H1 (cell line): ENCODE data around the gene CHCHD6. TPM values are rescaled to one million over a fixed set of nuclear protein-coding genes. Genes with fewer than 3 reads are reported as not detected.

Source experiments
- CTCF ChIA-PET: fragments of 300-600 bp; sonication (Branson Sonifier 250); formaldehyde crosslinking; loops from one replicate; lab custom pipeline; 2021; ENCODE audit not compliant: partially characterized antibody; lab: Charles Lee
- POLR2A ChIA-PET: fragments of 300-600 bp; sonication (Branson Sonifier 250); formaldehyde crosslinking; loops from one replicate; lab custom pipeline; 2021; ENCODE audit warnings: inconsistent platforms; ENCODE audit not compliant: partially characterized antibody; lab: Charles Lee
- DNase-seq, 2 experiments: peaks; one replicate each; pipeline versions ENCODE4 v3.0.0 to v3.0.0-alpha.2; 2010 to 2022; ENCODE audit warnings: low spot score in 2 of 2, low read depth in 1 of 2, mixed read lengths in 1 of 2
- FAIRE-seq: peaks from 2 replicates; lab custom pipeline; 2011; peaks lifted over from hg19 to GRCh38; lab: Jason Lieb, UNC
- H2AFZ ChIP-seq: 2 replicates; pipeline ENCODE4 v1.8.1; 2012; ENCODE audit warnings: low read length, inconsistent platforms
- H2AK5ac ChIP-seq: 2 replicates; pipeline ENCODE4 v1.6.1; 2013; ENCODE audit warnings: low read depth, low read length
- H2BK120ac ChIP-seq: replicated peaks from 2 replicates; pipeline ENCODE3; 2013; ENCODE audit warnings: low read depth, low read length, inconsistent platforms
- H2BK12ac ChIP-seq: 2 replicates; pipeline ENCODE4 v1.6.1; 2013; ENCODE audit warnings: low read depth, low read length
- H2BK15ac ChIP-seq: 2 replicates; pipeline ENCODE4 v1.6.1; 2013; ENCODE audit warnings: low read length
- H2BK20ac ChIP-seq: 2 replicates; pipeline ENCODE4 v1.6.1; 2013; ENCODE audit warnings: low read length
- H2BK5ac ChIP-seq: 2 replicates; pipeline ENCODE4 v1.6.1; 2013; ENCODE audit warnings: low read depth, low read length
- H3K14ac ChIP-seq: 2 replicates; pipeline ENCODE4 v1.6.1; 2013; ENCODE audit warnings: inconsistent platforms; ENCODE audit not compliant: insufficient read length
- H3K18ac ChIP-seq: 2 replicates; pipeline ENCODE4 v1.6.1; 2013; ENCODE audit warnings: low read length; ENCODE audit errors: extremely low read depth
- H3K23ac ChIP-seq: 2 replicates; pipeline ENCODE4 v1.6.1; 2013; ENCODE audit warnings: inconsistent platforms; ENCODE audit not compliant: insufficient read length
- H3K23me2 ChIP-seq: 2 replicates; pipeline ENCODE4 v1.6.1; 2013; ENCODE audit warnings: low read depth, low read length
- H3K27ac ChIP-seq: 2 replicates; pipeline ENCODE4 v1.6.1; 2011; ENCODE audit warnings: low read depth, low read length, inconsistent platforms
- H3K27me3 ChIP-seq, 4 experiments: replicated peaks in 1 of 4; 1 replicate in 1 of 4; 2 replicates in 3 of 4; pipeline versions ENCODE4 v1.6.1 to v1.8.1; 2011 to 2013; ENCODE audit warnings: low read length in 3 of 4, mild to moderate bottlenecking in 3 of 4, inconsistent platforms in 2 of 4, mixed read lengths in 2 of 4, moderate library complexity in 1 of 4; ENCODE audit not compliant: control insufficient read depth in 3 of 4, insufficient read depth in 3 of 4; ENCODE audit errors: extremely low read depth in 1 of 4
- H3K36me3 ChIP-seq, 4 experiments: 2 replicates each; pipeline versions ENCODE4 v1.6.1 to v1.8.1; 2011 to 2013; ENCODE audit warnings: mild to moderate bottlenecking in 4 of 4, low read length in 3 of 4, moderate library complexity in 2 of 4, control low read depth in 1 of 4, inconsistent platforms in 1 of 4; ENCODE audit not compliant: insufficient read depth in 4 of 4, control insufficient read depth in 2 of 4
- H3K4ac ChIP-seq: replicated peaks from 2 replicates; pipeline ENCODE3; 2013; ENCODE audit warnings: low read length, low read depth, mixed read lengths, inconsistent platforms; ENCODE audit not compliant: insufficient read length
- H3K4me1 ChIP-seq, 4 experiments: replicated peaks in 1 of 4; 1 replicate in 1 of 4; 2 replicates in 3 of 4; pipeline versions ENCODE4 v1.6.1 to v1.8.1; 2011 to 2013; ENCODE audit warnings: low read length in 3 of 4, inconsistent platforms in 2 of 4, mixed read lengths in 1 of 4; ENCODE audit not compliant: insufficient read depth in 4 of 4, control insufficient read depth in 3 of 4
- H3K4me2 ChIP-seq, 2 experiments: 2 replicates each; pipeline versions ENCODE4 v1.6.1 to v1.8.1; 2011 to 2013; ENCODE audit warnings: low read depth in 2 of 2, low read length in 2 of 2, control low read depth in 1 of 2, inconsistent platforms in 1 of 2, mild to moderate bottlenecking in 1 of 2; ENCODE audit not compliant: insufficient read depth in 1 of 2
- H3K4me3 ChIP-seq, 4 experiments: fragments of 200-600, 300-600 bp in 1 of 4; sonication (generic), shearing (Covaris generic), sonication (Bioruptor Twin) in 1 of 4; 2 replicates each; pipeline versions ENCODE4 v1.5.1 to v1.8.1; 2011 to 2016; ENCODE audit warnings: low read length in 4 of 4, low read depth in 3 of 4, control low read depth in 2 of 4, inconsistent platforms in 2 of 4, mild to moderate bottlenecking in 2 of 4, mixed read lengths in 1 of 4, moderate library complexity in 1 of 4; ENCODE audit not compliant: insufficient read depth in 2 of 4; ENCODE audit errors: extremely low read depth in 1 of 4
- H3K56ac ChIP-seq: replicated peaks from 2 replicates; pipeline ENCODE3; 2013; ENCODE audit warnings: low read depth, mild to moderate bottlenecking, mixed read lengths, low read length, inconsistent platforms; ENCODE audit not compliant: insufficient read length
- H3K79me1 ChIP-seq: 2 replicates; pipeline ENCODE4 v1.6.1; 2013; ENCODE audit warnings: low read depth, low read length, control low read depth
- H3K79me2 ChIP-seq, 2 experiments: 2 replicates each; pipeline versions ENCODE4 v1.6.1 to v1.8.1; 2012 to 2013; ENCODE audit warnings: low read length in 2 of 2, mild to moderate bottlenecking in 2 of 2, inconsistent platforms in 1 of 2; ENCODE audit not compliant: insufficient read depth in 2 of 2, control insufficient read depth in 1 of 2
- H3K9ac ChIP-seq, 4 experiments: replicated peaks in 1 of 4; 1 replicate in 1 of 4; 2 replicates in 3 of 4; pipeline versions ENCODE4 v1.6.1 to v1.8.1; 2011 to 2013; ENCODE audit warnings: low read depth in 3 of 4, low read length in 3 of 4, control low read depth in 2 of 4, mild to moderate bottlenecking in 2 of 4, moderate library complexity in 2 of 4, inconsistent platforms in 1 of 4; ENCODE audit errors: extremely low read depth in 1 of 4
- H3K9me3 ChIP-seq, 2 experiments: 2 replicates each; pipeline versions ENCODE4 v1.6.1 to v1.8.1; 2012 to 2013; ENCODE audit warnings: mild to moderate bottlenecking in 2 of 2, moderate library complexity in 2 of 2, control low read depth in 1 of 2, inconsistent platforms in 1 of 2, low read depth in 1 of 2, low read length in 1 of 2, mixed read lengths in 1 of 2; ENCODE audit not compliant: insufficient read depth in 2 of 2
- H4K20me1 ChIP-seq, 2 experiments: replicated peaks in 1 of 2; 2 replicates each; pipeline versions ENCODE3 to v1.8.1; 2011 to 2013; ENCODE audit warnings: inconsistent platforms in 2 of 2, low read length in 2 of 2, mild to moderate bottlenecking in 1 of 2; ENCODE audit not compliant: insufficient read depth in 2 of 2, control insufficient read depth in 1 of 2
- H4K5ac ChIP-seq: 2 replicates; pipeline ENCODE4 v1.6.1; 2013; ENCODE audit warnings: low read length, low read depth, mixed read lengths, inconsistent platforms; ENCODE audit not compliant: insufficient read length
- H4K8ac ChIP-seq: 2 replicates; pipeline ENCODE4 v1.8.0; 2013; ENCODE audit warnings: mild to moderate bottlenecking, moderate library complexity, low read length, inconsistent platforms; ENCODE audit not compliant: insufficient read depth; ENCODE audit errors: extremely low read depth
- H4K91ac ChIP-seq: replicated peaks from 2 replicates; pipeline ENCODE3; 2013; ENCODE audit warnings: low read length, mixed read lengths, inconsistent platforms; ENCODE audit not compliant: insufficient read length
- CBX8 ChIP-seq: fragments of 300-800, 300-1000 bp; sonication (generic); IDR thresholded peaks from 2 replicates; pipeline ENCODE4 v1.7.1; 2016; ENCODE audit warnings: low read depth, low read length, borderline replicate concordance
- FOSL1 ChIP-seq: IDR thresholded peaks from 2 replicates; pipeline ENCODE4 v1.6.1; 2011; ENCODE audit warnings: mild to moderate bottlenecking, low read depth, low read length, moderate library complexity; ENCODE audit not compliant: insufficient read depth
- GABPA ChIP-seq: IDR thresholded peaks from 2 replicates; pipeline ENCODE4 v1.6.1; 2011; ENCODE audit warnings: mild to moderate bottlenecking, low read length, moderate library complexity, borderline replicate concordance; ENCODE audit not compliant: insufficient read depth
- NANOG ChIP-seq: IDR thresholded peaks from 2 replicates; pipeline ENCODE4 v1.6.1; 2011; ENCODE audit warnings: low read length, low read depth, mild to moderate bottlenecking, inconsistent platforms; ENCODE audit not compliant: insufficient read depth, poor library complexity, severe bottlenecking
- POLR2AphosphoS5 ChIP-seq: IDR thresholded peaks from 2 replicates; pipeline ENCODE4 v1.6.1; 2011; ENCODE audit warnings: low read depth, low read length
- whole genome bisulfite sequencing, 2 experiments: shearing (Covaris generic) in 1 of 2; methylation state at CpG; one replicate each; pipeline versions ENCODE4 v1.1.6 to v1.1.7; 2013 to 2015; ENCODE audit warnings: low lambda C conversion rate in 2 of 2, mixed read lengths in 2 of 2, inconsistent platforms in 1 of 2, low coverage in 1 of 2, missing lambda C conversion rate in 1 of 2; ENCODE audit not compliant: insufficient replicate concordance in 2 of 2, insufficient coverage in 1 of 2, insufficient read length in 1 of 2; ENCODE audit errors: extremely low coverage in 1 of 2, missing lambda C conversion rate in 1 of 2; 5-methylcytosine and 5-hydroxymethylcytosine counted together
- polyA plus RNA-seq, 7 experiments: library from polyadenylated mRNA; depleted of rRNA in 3 of 7; stranded (reverse) in 5 of 7; unstranded in 2 of 7; fragments of >200 nt in 5 of 7; fragments of 200-250 nt in 2 of 7; gene quantifications; 1 replicate in 5 of 7; 2 replicates in 1 of 7; 4 replicates in 1 of 7; pipeline versions ENCODE4 v1.2.1 to v1.2.3, GENCODE V29; 2011 to 2013; ENCODE audit warnings: missing spikeins in 2 of 7, mixed read lengths in 2 of 7
- total RNA-seq: library from RNA; stranded (reverse); fragmentation: NEBNext Ultra II Directional; extraction: Animal tissue kit (Norgen Biotek cat#: 25700); gene quantifications from 2 replicates; pipeline ENCODE4 v1.2.1, GENCODE V29; 2021

Gene CHCHD6
- total and polyA plus RNA-seq, 2 of the 8 experiments (the other 6 are each of a cell fraction or from before 2014, with no cell fraction given), result 32.4 to 37.6 TPM

DNA sequence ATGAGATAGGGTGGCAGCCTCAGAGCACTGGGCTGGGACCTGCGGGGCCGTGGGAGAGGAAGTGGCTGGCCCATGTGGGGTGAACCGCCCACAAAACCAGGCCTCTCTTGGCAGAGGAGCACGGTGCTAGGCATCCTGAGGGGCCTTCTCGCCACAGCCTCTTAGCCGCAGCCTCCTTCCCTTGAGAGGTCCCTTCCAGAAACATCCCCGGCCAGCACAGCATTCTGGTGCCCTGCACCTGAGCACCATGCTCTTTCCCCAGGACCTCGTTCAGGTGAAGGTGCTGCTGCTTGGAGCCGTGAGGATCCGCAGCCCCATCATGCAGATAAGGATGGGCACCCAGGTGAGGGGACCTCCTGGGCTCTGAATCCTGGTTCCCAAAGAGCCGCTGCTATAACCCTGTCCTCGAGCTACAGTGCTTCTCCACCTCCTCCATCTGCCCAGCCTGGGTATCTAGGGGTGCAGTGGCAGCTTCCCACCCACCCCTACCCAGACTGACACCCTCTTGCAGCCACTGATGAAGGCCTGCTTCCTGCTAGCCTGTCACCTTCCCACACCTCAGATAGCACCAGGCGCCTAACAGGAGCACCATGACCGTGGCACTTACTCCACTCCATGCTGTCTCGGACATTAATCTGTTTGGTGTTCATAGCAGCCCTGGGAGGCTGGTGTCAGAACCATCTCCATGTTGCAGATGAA, 37.9 kb upstream of the CHCHD6 start:
- CTCF ChIA-PET, result interaction anchor here (1.0 to 2.1 kb wide), 3 partner anchors 12 to 168 kb away, joined by 3 to 4 read pairs (median 3); no protein-coding TSS in a partner anchor
- no peak for FAIRE-seq

More for the DNA sequence above, 37.9 kb upstream of the CHCHD6 start:
- Histone ChIP-seq H2BK120ac (no peak overlapping the region), H2BK15ac (no peak overlapping the region), H3K23ac (no peak overlapping the region), H3K56ac (no peak overlapping the region), H3K27me3 (no peaks in the 10 kb centered on the region; a peak in 2 of 7 replicates), H3K9ac (no peak overlapping the region), H3K9me3 (no peaks in the 10 kb centered on the region), H3K4ac (no peak overlapping the region), H3K27ac (no peak overlapping the region), H2BK12ac (no peak overlapping the region), H3K4me1 (no peaks in the 10 kb centered on the region; a peak in 2 of 7 replicates), H2AFZ (no peak overlapping the region; the same call in 1 of the 2 replicates), H3K4me3 (no peak overlapping the region), H4K91ac (no peak overlapping the region), H2BK20ac (no peak overlapping the region), H3K14ac (no peak overlapping the region), H3K36me3 (no peaks in the 10 kb centered on the region), H3K79me2 (no peaks in the 10 kb centered on the region), H3K23me2 (no peaks in the 10 kb centered on the region), H4K20me1 (peaks cover 0 to 2% of the 10 kb centered on the region in 2 experiments), H4K5ac (no peak overlapping the region), H3K18ac (no peak overlapping the region), H3K79me1 (no peaks in the 10 kb centered on the region), H2BK5ac (no peak overlapping the region), H4K8ac (no peak overlapping the region; the same call in 1 of the 2 replicates), H3K4me2 (no peak overlapping the region), H2AK5ac (no peak overlapping the region)
- 86% methylated on average over 14 of the region's 15 CpGs; no CpG with 5 or more reads in 1 of the 2 experiments for WGBS, 2 experiments
- POLR2A ChIA-PET, result no interaction called here
- DNase-seq, result no peak
- no peak for TF ChIP-seq FOSL1
- no peak for TF ChIP-seq GABPA
- no peak for TF ChIP-seq NANOG
- no peak for TF ChIP-seq POLR2AphosphoS5
- no peak for TF ChIP-seq CBX8
- TF ChIP-seq, all 59 proteins: peak for 0
